Ishikawa (cell line): ENCODE data around the gene COMMD8.

Source experiments
- CEBPB ChIP-seq: IDR thresholded peaks from 2 replicates; pipeline ENCODE4 v1.6.1; 2012
- CREB1 ChIP-seq: IDR thresholded peaks from 2 replicates; pipeline ENCODE4 v1.6.1; 2012; ENCODE audit warnings: low read depth
- EGR1 ChIP-seq: IDR thresholded peaks from 2 replicates; pipeline ENCODE4 v1.6.1; 2012
- EP300 ChIP-seq: IDR thresholded peaks from 2 replicates; pipeline ENCODE4 v1.6.1; 2012; ENCODE audit warnings: borderline replicate concordance
- FOXM1 ChIP-seq: IDR thresholded peaks from 2 replicates; pipeline ENCODE4 v1.6.1; 2012; ENCODE audit warnings: low read depth, borderline replicate concordance
- NFIC ChIP-seq: IDR thresholded peaks from 2 replicates; pipeline ENCODE4 v1.6.1; 2012
- RAD21 ChIP-seq: IDR thresholded peaks from 2 replicates; pipeline ENCODE4 v1.6.1; 2012; ENCODE audit warnings: low read depth
- TAF1 ChIP-seq: IDR thresholded peaks from 2 replicates; pipeline ENCODE4 v1.6.1; 2012; ENCODE audit warnings: low read depth, mild to moderate bottlenecking
- TCF12 ChIP-seq: IDR thresholded peaks from 2 replicates; pipeline ENCODE4 v1.6.1; 2012; ENCODE audit warnings: low read depth
- TEAD4 ChIP-seq: IDR thresholded peaks from 2 replicates; pipeline ENCODE4 v1.6.1; 2012
- USF1 ChIP-seq: IDR thresholded peaks from 2 replicates; pipeline ENCODE4 v1.6.1; 2012
- YY1 ChIP-seq: IDR thresholded peaks from 2 replicates; pipeline ENCODE4 v1.6.1; 2012; ENCODE audit warnings: low read depth
- ZBTB7A ChIP-seq: IDR thresholded peaks from 2 replicates; pipeline ENCODE4 v1.6.1; 2012; ENCODE audit warnings: low read depth
- TF ChIP-seq, protein P1 (sequence below): IDR thresholded peaks from 2 replicates; pipeline ENCODE4 v1.6.1; 2012; ENCODE audit warnings: low read depth, mild to moderate bottlenecking
- TF ChIP-seq, protein P2 (sequence below): IDR thresholded peaks from 2 replicates; pipeline ENCODE4 v1.6.1; 2012

Gene COMMD8

GRCh38 chr4:47500776-47501175, 37.3 kb upstream of the COMMD8 start:
- no peak for TF ChIP-seq YY1

DNA sequence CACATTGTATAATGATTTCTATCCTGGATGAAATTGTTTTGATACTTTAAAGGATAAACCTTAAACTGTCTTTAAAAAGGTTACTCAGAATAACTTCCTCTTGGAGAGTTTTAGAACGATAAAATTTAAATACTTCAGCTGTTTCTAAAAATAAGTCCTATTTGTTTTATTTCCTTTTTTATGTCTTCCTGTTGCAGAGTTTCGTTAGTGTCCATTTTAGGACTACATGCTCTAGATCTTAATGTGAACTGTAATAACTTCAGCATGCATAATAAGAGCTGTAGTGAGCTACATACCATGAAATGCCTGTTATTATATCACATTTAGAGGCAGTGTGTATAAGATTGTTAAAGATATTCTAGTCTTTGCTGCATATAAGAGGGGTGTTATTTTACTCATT, 36.2 kb upstream of the COMMD8 start:
- TF ChIP-seq TEAD4 (no peak), TCF12 (no peak), ZBTB7A (no peak), YY1 (no peak), EGR1 (no peak), EP300 (no peak)

DNA sequence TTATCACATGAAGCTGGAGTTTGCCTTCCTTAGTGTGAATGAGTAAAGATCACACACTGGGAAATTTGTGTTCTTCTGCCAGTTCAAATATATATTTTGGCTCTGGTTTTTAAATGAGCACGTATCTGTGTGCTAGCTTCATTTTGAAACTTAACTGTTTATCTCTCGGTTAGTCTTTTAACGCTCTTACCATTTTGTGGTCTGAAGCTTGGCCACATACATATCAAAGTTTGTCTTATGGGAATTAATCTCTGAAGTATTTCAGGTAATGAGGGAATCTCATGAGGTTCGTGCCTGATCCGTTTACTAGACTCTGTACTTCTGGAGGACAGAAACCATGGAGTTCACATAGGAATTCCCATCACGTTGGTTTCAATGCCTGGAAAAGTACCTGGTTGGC, 35.4 kb upstream of the COMMD8 start:
- no peak for TF ChIP-seq RAD21
- no peak for TF ChIP-seq USF1
- no peak for TF ChIP-seq YY1
- no peak for TF ChIP-seq TEAD4

DNA sequence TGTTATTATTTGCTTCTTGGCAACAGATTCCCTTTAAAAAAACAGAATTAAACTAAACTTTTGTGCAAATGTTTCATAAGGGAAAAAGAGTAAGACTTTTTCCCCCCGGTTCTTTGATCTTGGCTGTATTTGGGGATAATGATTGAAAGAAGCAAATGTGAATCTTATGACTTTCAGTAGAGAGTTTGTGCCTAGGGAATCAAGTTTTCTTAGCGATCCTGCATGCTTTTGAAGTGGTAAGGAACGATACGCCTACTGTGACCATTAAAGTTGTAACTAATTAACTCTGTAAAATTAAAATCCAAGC, 30.6 kb upstream of the COMMD8 start:
- no peak for TF ChIP-seq NFIC
- no peak for TF ChIP-seq USF1
- TF ChIP-seq FOXM1: no peak
- no peak for TF ChIP-seq RAD21
- no peak for TF ChIP-seq EGR1
- TF ChIP-seq CREB1: no peak
- TF ChIP-seq EP300: no peak
- no peak for TF ChIP-seq ZBTB7A
- no peak for TF ChIP-seq CEBPB
- TF ChIP-seq, protein P1, sequence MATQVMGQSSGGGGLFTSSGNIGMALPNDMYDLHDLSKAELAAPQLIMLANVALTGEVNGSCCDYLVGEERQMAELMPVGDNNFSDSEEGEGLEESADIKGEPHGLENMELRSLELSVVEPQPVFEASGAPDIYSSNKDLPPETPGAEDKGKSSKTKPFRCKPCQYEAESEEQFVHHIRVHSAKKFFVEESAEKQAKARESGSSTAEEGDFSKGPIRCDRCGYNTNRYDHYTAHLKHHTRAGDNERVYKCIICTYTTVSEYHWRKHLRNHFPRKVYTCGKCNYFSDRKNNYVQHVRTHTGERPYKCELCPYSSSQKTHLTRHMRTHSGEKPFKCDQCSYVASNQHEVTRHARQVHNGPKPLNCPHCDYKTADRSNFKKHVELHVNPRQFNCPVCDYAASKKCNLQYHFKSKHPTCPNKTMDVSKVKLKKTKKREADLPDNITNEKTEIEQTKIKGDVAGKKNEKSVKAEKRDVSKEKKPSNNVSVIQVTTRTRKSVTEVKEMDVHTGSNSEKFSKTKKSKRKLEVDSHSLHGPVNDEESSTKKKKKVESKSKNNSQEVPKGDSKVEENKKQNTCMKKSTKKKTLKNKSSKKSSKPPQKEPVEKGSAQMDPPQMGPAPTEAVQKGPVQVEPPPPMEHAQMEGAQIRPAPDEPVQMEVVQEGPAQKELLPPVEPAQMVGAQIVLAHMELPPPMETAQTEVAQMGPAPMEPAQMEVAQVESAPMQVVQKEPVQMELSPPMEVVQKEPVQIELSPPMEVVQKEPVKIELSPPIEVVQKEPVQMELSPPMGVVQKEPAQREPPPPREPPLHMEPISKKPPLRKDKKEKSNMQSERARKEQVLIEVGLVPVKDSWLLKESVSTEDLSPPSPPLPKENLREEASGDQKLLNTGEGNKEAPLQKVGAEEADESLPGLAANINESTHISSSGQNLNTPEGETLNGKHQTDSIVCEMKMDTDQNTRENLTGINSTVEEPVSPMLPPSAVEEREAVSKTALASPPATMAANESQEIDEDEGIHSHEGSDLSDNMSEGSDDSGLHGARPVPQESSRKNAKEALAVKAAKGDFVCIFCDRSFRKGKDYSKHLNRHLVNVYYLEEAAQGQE: no peak
- TF ChIP-seq, protein P2, sequence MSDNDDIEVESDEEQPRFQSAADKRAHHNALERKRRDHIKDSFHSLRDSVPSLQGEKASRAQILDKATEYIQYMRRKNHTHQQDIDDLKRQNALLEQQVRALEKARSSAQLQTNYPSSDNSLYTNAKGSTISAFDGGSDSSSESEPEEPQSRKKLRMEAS: no peak
- no peak for TF ChIP-seq TEAD4
- no peak for TF ChIP-seq TAF1
- no peak for TF ChIP-seq TCF12
- TF ChIP-seq YY1: no peak

DNA sequence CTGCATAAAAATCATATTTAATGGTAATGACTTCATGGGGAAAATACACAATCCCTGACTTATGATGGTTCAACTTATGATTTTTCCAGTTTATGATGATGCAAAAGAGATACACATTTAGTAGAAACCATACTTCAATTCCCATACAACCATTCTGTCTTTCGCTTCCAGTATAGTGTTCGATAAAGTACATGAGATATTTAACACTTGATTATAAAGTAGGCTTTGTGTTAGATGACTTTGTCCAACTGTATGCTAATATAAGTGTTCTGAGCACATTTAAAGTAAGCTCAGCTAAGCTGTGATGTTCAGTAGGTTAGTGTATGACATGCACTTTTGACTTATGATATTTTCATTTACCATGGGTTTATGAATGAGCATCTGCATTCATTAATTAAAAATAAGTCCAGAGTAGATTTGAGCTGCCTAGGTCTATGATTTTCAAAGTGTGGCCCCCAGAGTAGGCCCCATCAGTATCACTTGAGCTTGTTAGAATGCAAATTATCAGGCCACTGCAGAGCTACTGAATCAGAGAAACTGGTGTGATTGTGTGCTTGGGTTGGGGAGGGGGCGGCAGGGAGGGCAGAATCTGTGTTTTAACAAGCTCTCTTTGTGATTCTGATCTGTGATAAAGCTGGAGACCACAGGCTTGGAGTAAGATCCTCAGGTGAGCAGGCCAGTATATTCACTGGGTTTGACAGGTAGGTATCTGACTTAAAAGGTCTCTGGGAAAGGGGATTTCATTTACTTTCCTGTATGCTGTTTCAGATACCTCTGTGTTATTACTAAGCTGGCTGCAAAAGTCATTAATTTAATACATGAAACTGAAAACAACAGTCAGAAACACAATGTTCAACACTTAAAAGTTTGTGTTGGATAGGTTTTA, 30.0 kb upstream of the COMMD8 start:
- TF ChIP-seq NFIC (no peak), FOXM1 (no peak), EP300 (no peak)

GRCh38 chr4:47490550-47490949, 27.0 kb upstream of the COMMD8 start:
- TF ChIP-seq RAD21 (peak; percentile 33; the same call in 1 of the 2 replicates), CREB1 (no peak), YY1 (no peak), EP300 (no peak)

GRCh38 chr4:47488706-47489105, 25.2 kb upstream of the COMMD8 start:
- no peak for TF ChIP-seq RAD21
- TF ChIP-seq ZBTB7A: no peak
- no peak for TF ChIP-seq FOXM1
- TF ChIP-seq EP300: no peak
- no peak for TF ChIP-seq TAF1

DNA sequence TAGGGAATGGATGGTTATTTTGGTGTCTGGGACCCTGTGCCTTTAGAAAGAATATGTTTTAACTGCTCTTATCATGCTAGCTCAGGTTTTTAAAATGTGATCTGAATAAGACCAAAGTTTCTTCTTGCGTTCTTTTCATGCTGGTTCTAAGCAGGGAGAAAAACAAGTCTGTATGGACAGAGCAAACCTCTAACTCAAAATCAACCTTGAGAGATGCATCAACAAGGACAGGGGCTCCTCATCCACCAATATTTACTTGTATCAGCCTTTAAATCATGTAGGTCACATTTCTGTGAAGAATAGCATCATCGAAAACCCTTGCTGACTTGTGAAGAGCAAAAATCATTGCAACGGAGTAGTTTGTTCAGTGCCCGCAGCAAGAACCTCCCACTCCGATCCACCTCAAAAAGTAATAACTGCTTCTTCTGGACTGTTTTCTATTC, 22.8 kb upstream of the COMMD8 start:
- TF ChIP-seq USF1: no peak
- TF ChIP-seq TEAD4: no peak
- TF ChIP-seq, protein P2: no peak
- TF ChIP-seq YY1: no peak
- no peak for TF ChIP-seq RAD21
- TF ChIP-seq FOXM1: no peak
- no peak for TF ChIP-seq EP300
- no peak for TF ChIP-seq EGR1
- no peak for TF ChIP-seq CEBPB
- no peak for TF ChIP-seq ZBTB7A
- TF ChIP-seq, protein P1: no peak
- TF ChIP-seq TAF1: no peak
- TF ChIP-seq TCF12: no peak
